GM19455 (cell line): Measurements from ENCODE around the gene NHLRC4.

Experiments used
- ATAC-seq: cut with Tn5 transposase; IDR thresholded peaks from one replicate; pipeline ENCODE4 v1.9.1; 2021; ENCODE audit not compliant: unreplicated experiment

Gene NHLRC4

GRCh38 chr16:530111-530817 lies 36.5 kb upstream of the NHLRC4 start:
- no peak for ATAC-seq

GRCh38 chr16:531494-532125 lies 35.2 kb upstream of the NHLRC4 start:
- no peak for ATAC-seq

- ATAC-seq: no peak
Observed at GRCh38 chr16:533391-534123, 33.2 kb upstream of the NHLRC4 start.

GRCh38 chr16:534135-534534 lies 32.7 kb upstream of the NHLRC4 start:
- no peak for ATAC-seq

- no peak for ATAC-seq
Observed at GRCh38 chr16:534856-535445, 31.9 kb upstream of the NHLRC4 start.

GRCh38 chr16:535446-536405 lies 31.1 kb upstream of the NHLRC4 start:
- ATAC-seq: no peak

- ATAC-seq: no peak
Observed at GRCh38 chr16:536746-537145, 30.1 kb upstream of the NHLRC4 start.

- no peak for ATAC-seq
Observed at GRCh38 chr16:537415-538335, 29.1 kb upstream of the NHLRC4 start.

- ATAC-seq: no peak
Observed at GRCh38 chr16:539901-540530, 26.8 kb upstream of the NHLRC4 start.

- ATAC-seq: no peak
Observed at GRCh38 chr16:540645-541340, 26.0 kb upstream of the NHLRC4 start.

- no peak for ATAC-seq
Observed at GRCh38 chr16:543301-544164, 23.3 kb upstream of the NHLRC4 start.

GRCh38 chr16:544517-544916 lies 22.3 kb upstream of the NHLRC4 start:
- no peak for ATAC-seq

- no peak for ATAC-seq
Observed at GRCh38 chr16:546909-547770, 19.7 kb upstream of the NHLRC4 start.

GRCh38 chr16:548586-548985 lies 18.2 kb upstream of the NHLRC4 start:
- ATAC-seq: no peak

- ATAC-seq: no peak
Observed at GRCh38 chr16:549544-550263, 17.1 kb upstream of the NHLRC4 start.

- no peak for ATAC-seq
Observed at GRCh38 chr16:551210-551609, 15.6 kb upstream of the NHLRC4 start.
